Measurements from ENCODE around the gene MPHOSPH9. TPM values are rescaled to one million over a fixed set of nuclear protein-coding genes. Genes with fewer than 3 reads are reported as not detected.
A peak's percentile ranks its signal among the peaks of the same experiment; 100 is the strongest.

The MPHOSPH9 gene
- total and polyA plus RNA-seq, 2 donors (not counting 1 experiment from before 2014, with no cell fraction given), result 17.2 to 50.5 TPM

- H3K36me3 ChIP-seq (ENCODE audit: control insufficient read depth, insufficient read depth, low read length), result no peaks in the 10 kb centered on the region
Observed at GRCh38 chr12:123132951-123133619, 99.9 kb downstream of the MPHOSPH9 start.

DNA sequence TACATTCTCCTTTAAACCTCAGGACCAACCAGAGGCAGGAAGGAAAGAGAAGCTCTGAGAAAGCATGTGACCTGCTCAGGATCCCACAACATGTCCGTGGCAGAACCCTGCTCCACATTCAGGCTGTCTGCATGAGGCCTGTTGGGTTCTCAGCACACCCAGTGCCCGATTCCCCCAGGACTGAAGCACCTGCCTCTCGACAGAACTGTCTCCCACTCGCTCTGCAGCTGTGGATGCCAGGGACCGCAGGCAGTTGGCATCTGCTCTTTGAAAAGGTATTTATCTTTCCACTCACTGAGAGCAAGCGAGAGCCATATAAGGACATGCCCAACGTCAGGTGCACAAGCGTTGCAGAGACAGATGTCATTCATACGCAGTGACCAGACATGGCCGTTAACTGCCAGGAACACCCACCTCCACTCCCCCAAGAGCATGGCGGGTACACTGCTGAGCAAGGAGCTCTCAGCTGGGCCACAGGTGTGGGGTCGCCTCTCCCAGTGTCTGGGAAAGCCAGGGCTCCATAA, 101.0 kb downstream of the MPHOSPH9 start:
- Histone ChIP-seq H2AFZ (ENCODE audit: low read length) (no peak overlapping the region), H3K36me3 (ENCODE audit: control insufficient read depth, insufficient read depth, low read length) (no peaks in the 10 kb centered on the region), H3K4me1 (ENCODE audit: control insufficient read depth, extremely low read depth, insufficient read depth, low read length) (peaks cover 9% of the 10 kb centered on the region), H3K27me3 (ENCODE audit: control insufficient read depth, insufficient read depth, low read length) (no peaks in the 10 kb centered on the region), H3K4me2 (ENCODE audit: extremely low read depth, insufficient read depth, low read length) (no peak overlapping the region), H4K20me1 (ENCODE audit: control insufficient read depth, extremely low read depth, insufficient read depth, low read length) (no peaks in the 10 kb centered on the region), H3K4me3 (replicated peaks in 1 of 4; ENCODE audit: control extremely low read depth in 1 of 4, insufficient read depth in 1 of 4, low read depth in 3 of 4, low read length in 4 of 4) (no peak overlapping the region), H3K9ac (ENCODE audit: insufficient read depth, low read length) (no peak overlapping the region), H3K79me2 (ENCODE audit: control insufficient read depth, insufficient read depth, low read length) (peaks cover 2% of the 10 kb centered on the region), H3K9me3 (ENCODE audit: control insufficient read depth, insufficient read depth, low read depth, low read length) (no peaks in the 10 kb centered on the region), H3K27ac (ENCODE audit: insufficient read depth, low read length) (no peak overlapping the region)
- no peak for TF ChIP-seq EZH2 (IDR thresholded peaks at IDR 0.05; ENCODE audit: low read length, missing control alignments)
- DNase-seq (ENCODE audit: low read depth in 2 of 2), result no peak

More at GRCh38 chr12:123132951-123133619, 99.9 kb downstream of the MPHOSPH9 start:
- Histone ChIP-seq H3K4me3 (replicated peaks in 1 of 4; ENCODE audit: control extremely low read depth in 1 of 4, insufficient read depth in 1 of 4, low read depth in 3 of 4, low read length in 4 of 4) (no peak overlapping the region), H3K27me3 (ENCODE audit: control insufficient read depth, insufficient read depth, low read length) (no peaks in the 10 kb centered on the region), H3K79me2 (ENCODE audit: control insufficient read depth, insufficient read depth, low read length) (peaks cover 2% of the 10 kb centered on the region), H3K4me2 (ENCODE audit: extremely low read depth, insufficient read depth, low read length) (no peak overlapping the region), H3K27ac (ENCODE audit: insufficient read depth, low read length) (no peak overlapping the region), H3K9me3 (ENCODE audit: control insufficient read depth, insufficient read depth, low read depth, low read length) (no peaks in the 10 kb centered on the region), H3K4me1 (ENCODE audit: control insufficient read depth, extremely low read depth, insufficient read depth, low read length) (peaks cover 5% of the 10 kb centered on the region), H3K9ac (ENCODE audit: insufficient read depth, low read length) (no peak overlapping the region), H2AFZ (ENCODE audit: low read length) (no peak overlapping the region), H4K20me1 (ENCODE audit: control insufficient read depth, extremely low read depth, insufficient read depth, low read length) (no peaks in the 10 kb centered on the region)
- TF ChIP-seq CTCF (conservative IDR thresholded peaks at IDR 0.05 in 1 of 2, IDR thresholded peaks at IDR 0.05 in 1 of 2; ENCODE audit: low read depth in 1 of 2, low read length in 2 of 2), result no peak
- no peak for TF ChIP-seq EZH2 (IDR thresholded peaks at IDR 0.05; ENCODE audit: low read length, missing control alignments)
- no peak for DNase-seq (ENCODE audit: low read depth in 2 of 2)

- Histone ChIP-seq H4K20me1 (ENCODE audit: control insufficient read depth, extremely low read depth, insufficient read depth, low read length) (no peaks in the 10 kb centered on the region), H3K27ac (ENCODE audit: insufficient read depth, low read length) (no peak overlapping the region), H3K4me3 (replicated peaks in 1 of 4; ENCODE audit: control extremely low read depth in 1 of 4, insufficient read depth in 1 of 4, low read depth in 3 of 4, low read length in 4 of 4) (no peak overlapping the region), H3K79me2 (ENCODE audit: control insufficient read depth, insufficient read depth, low read length) (peaks cover 2% of the 10 kb centered on the region), H2AFZ (ENCODE audit: low read length) (no peak overlapping the region), H3K27me3 (ENCODE audit: control insufficient read depth, insufficient read depth, low read length) (no peaks in the 10 kb centered on the region), H3K36me3 (ENCODE audit: control insufficient read depth, insufficient read depth, low read length) (no peaks in the 10 kb centered on the region), H3K9ac (ENCODE audit: insufficient read depth, low read length) (no peak overlapping the region), H3K4me2 (ENCODE audit: extremely low read depth, insufficient read depth, low read length) (no peak overlapping the region), H3K4me1 (ENCODE audit: control insufficient read depth, extremely low read depth, insufficient read depth, low read length) (peaks cover 12% of the 10 kb centered on the region), H3K9me3 (ENCODE audit: control insufficient read depth, insufficient read depth, low read depth, low read length) (no peaks in the 10 kb centered on the region)
- DNase-seq (ENCODE audit: low read depth in 2 of 2), result peak in 1 of 2 donors; percentile 53
- no peak for TF ChIP-seq EZH2 (IDR thresholded peaks at IDR 0.05; ENCODE audit: low read length, missing control alignments)
- no peak for TF ChIP-seq CTCF (conservative IDR thresholded peaks at IDR 0.05 in 1 of 2, IDR thresholded peaks at IDR 0.05 in 1 of 2; ENCODE audit: low read depth in 1 of 2, low read length in 2 of 2)
Observed at GRCh38 chr12:123131291-123131832, 101.6 kb downstream of the MPHOSPH9 start.
